OCI-LY7 (cell line): ENCODE data around the gene SGMS2. TPM values are rescaled to one million over a fixed set of nuclear protein-coding genes. Genes with fewer than 3 reads are reported as not detected.

Experiments
- BruUV-seq: library from RNA; stranded (reverse); fragments of 400-500 nt; replicated peaks from 2 replicates; lab custom pipeline; 2021; lab: Mats Ljungman, UMichigan
- CTCF ChIA-PET: fragments of 300-600 bp; sonication (Branson Sonifier 250); formaldehyde crosslinking; loops from one replicate; lab custom pipeline; 2022; ENCODE audit warnings: antibody characterized with exemption; ENCODE audit not compliant: unreplicated experiment; lab: Charles Lee
- POLR2A ChIA-PET: fragments of 300-600 bp; sonication (Branson Sonifier 250); formaldehyde crosslinking; loops from one replicate; lab custom pipeline; 2022; ENCODE audit warnings: antibody characterized with exemption; lab: Charles Lee
- DNase-seq: peaks from one replicate; pipeline ENCODE4 v3.0.0-alpha.2; 2015; ENCODE audit warnings: low spot score
- H2AFZ ChIP-seq: fragments of 200-600 bp; sonication (generic), shearing (Covaris generic); 2 replicates; pipeline ENCODE4 v1.6.1; 2014; ENCODE audit warnings: mild to moderate bottlenecking, antibody characterized with exemption, low read length, moderate library complexity
- H3K27ac ChIP-seq: fragments of 200-600 bp; sonication (generic); 2 replicates; pipeline ENCODE4 v1.5.1; 2014; ENCODE audit warnings: mixed run types, low read depth, mild to moderate bottlenecking, moderate library complexity, low read length, inconsistent platforms; ENCODE audit not compliant: poor library complexity, severe bottlenecking
- H3K36me3 ChIP-seq: fragments of 200-600 bp; sonication (generic); 2 replicates; pipeline ENCODE4 v1.6.1; 2014; ENCODE audit warnings: mild to moderate bottlenecking, antibody characterized with exemption, low read length, moderate library complexity, mixed read lengths; ENCODE audit not compliant: insufficient read depth
- H3K4me1 ChIP-seq: fragments of 200-600 bp; sonication (generic); 2 replicates; pipeline ENCODE4 v1.5.1; 2014; ENCODE audit warnings: mild to moderate bottlenecking, low read length; ENCODE audit not compliant: insufficient read depth, poor library complexity, severe bottlenecking
- H3K4me2 ChIP-seq: fragments of 200-600 bp; sonication (generic); 2 replicates; pipeline ENCODE4 v1.6.1; 2014; ENCODE audit warnings: mild to moderate bottlenecking, low read length
- H3K4me3 ChIP-seq: fragments of 200-600 bp; sonication (generic); 2 replicates; pipeline ENCODE4 v1.5.1; 2014; ENCODE audit warnings: mild to moderate bottlenecking, low read depth, low read length; ENCODE audit not compliant: poor library complexity, severe bottlenecking
- H3K79me2 ChIP-seq: fragments of 200-600 bp; sonication (generic); 2 replicates; pipeline ENCODE4 v1.6.1; 2016; ENCODE audit warnings: low read depth, mild to moderate bottlenecking, low read length, moderate library complexity, mixed read lengths; ENCODE audit not compliant: insufficient read depth
- H3K9me2 ChIP-seq: fragments of 200-600 bp; sonication (generic); 2 replicates; pipeline ENCODE4 v1.6.1; 2016; ENCODE audit warnings: mild to moderate bottlenecking, low read length, mixed read lengths; ENCODE audit not compliant: insufficient read depth
- H3K9me3 ChIP-seq: fragments of 200-600 bp; sonication (generic); 2 replicates; pipeline ENCODE4 v1.6.1; 2014; ENCODE audit warnings: mild to moderate bottlenecking, mixed run types, low read length, mixed read lengths
- H4K20me1 ChIP-seq: fragments of 200-600 bp; sonication (generic); 2 replicates; pipeline ENCODE4 v1.6.1; 2014; ENCODE audit warnings: mild to moderate bottlenecking, antibody characterized with exemption, low read length, moderate library complexity, mixed read lengths; ENCODE audit not compliant: insufficient read depth
- EZH2phosphoT487 ChIP-seq: fragments of 200-600 bp; sonication (generic); IDR thresholded peaks from 2 replicates; pipeline ENCODE4 v1.6.1; 2018; ENCODE audit warnings: low read depth, borderline replicate concordance, mild to moderate bottlenecking, mixed run types, antibody characterized with exemption, low read length, moderate library complexity, mixed read lengths
- intact Hi-C: fragments of 100-400 bp; cut with micrococcal nuclease; formaldehyde crosslinking; loops from one replicate; pipeline ENCODE4 v1.10.0; 2022; ENCODE audit not compliant: unreplicated experiment
- total RNA-seq, 2 experiments: library from RNA; depleted of rRNA in 1 of 2; stranded (reverse); fragments of >200 nt in 1 of 2; shearing (Covaris generic) in 1 of 2; gene quantifications; 2 replicates each; pipeline ENCODE4 v1.2.3, GENCODE V29; 2014 to 2022
- TF ChIP-seq, protein P1 (sequence below): fragments of 200-600 bp; sonication (generic); conservative IDR thresholded peaks from 2 replicates; pipeline ENCODE4 v1.5.1; 2014; ENCODE audit warnings: mild to moderate bottlenecking, antibody characterized with exemption, low read length, moderate library complexity, mixed read lengths

Gene SGMS2
- total RNA-seq, 2 experiments from 2014 or later = not detected

DNA sequence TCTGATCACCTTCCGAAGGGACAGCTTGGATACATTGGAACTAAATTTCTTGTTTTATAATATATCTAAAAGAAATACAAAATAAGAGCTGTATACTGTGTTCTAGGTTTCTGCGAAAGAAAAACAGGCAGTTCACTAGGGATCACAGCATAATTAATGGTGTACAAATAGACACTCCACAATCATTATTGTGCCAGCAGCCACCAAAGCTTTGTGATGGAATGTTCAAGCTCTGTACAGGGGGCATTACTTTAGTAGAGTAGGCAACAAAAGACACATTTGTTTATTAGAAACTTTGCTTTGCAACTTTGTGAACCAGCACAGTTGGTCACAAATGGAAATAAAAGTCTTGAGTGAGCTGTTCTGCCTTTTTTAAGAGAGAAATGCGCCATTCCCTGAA is 49.3 kb downstream of the SGMS2 start:
- H3K9me3 ChIP-seq = no peaks in the 10 kb centered on the region
- ChIA-PET CTCF (no interaction called here), POLR2A (no interaction called here)
- DNase-seq = no peak
- no TSS peak for BruUV-seq
- H3K9me2 ChIP-seq = no peaks in the 10 kb centered on the region
- no peak overlapping the region for H3K27ac ChIP-seq
- TF ChIP-seq, protein P1, sequence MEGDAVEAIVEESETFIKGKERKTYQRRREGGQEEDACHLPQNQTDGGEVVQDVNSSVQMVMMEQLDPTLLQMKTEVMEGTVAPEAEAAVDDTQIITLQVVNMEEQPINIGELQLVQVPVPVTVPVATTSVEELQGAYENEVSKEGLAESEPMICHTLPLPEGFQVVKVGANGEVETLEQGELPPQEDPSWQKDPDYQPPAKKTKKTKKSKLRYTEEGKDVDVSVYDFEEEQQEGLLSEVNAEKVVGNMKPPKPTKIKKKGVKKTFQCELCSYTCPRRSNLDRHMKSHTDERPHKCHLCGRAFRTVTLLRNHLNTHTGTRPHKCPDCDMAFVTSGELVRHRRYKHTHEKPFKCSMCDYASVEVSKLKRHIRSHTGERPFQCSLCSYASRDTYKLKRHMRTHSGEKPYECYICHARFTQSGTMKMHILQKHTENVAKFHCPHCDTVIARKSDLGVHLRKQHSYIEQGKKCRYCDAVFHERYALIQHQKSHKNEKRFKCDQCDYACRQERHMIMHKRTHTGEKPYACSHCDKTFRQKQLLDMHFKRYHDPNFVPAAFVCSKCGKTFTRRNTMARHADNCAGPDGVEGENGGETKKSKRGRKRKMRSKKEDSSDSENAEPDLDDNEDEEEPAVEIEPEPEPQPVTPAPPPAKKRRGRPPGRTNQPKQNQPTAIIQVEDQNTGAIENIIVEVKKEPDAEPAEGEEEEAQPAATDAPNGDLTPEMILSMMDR = no peak
- TF ChIP-seq EZH2phosphoT487 = no peak
- no peaks in the 10 kb centered on the region for H3K36me3 ChIP-seq
- no peak overlapping the region for H2AFZ ChIP-seq
- H3K4me2 ChIP-seq = no peak overlapping the region
- no peaks in the 10 kb centered on the region for H4K20me1 ChIP-seq
- intact Hi-C loops = no loop called here
- no peaks in the 10 kb centered on the region for H3K4me1 ChIP-seq
- no peak overlapping the region for H3K4me3 ChIP-seq
- H3K79me2 ChIP-seq = no peaks in the 10 kb centered on the region

DNA sequence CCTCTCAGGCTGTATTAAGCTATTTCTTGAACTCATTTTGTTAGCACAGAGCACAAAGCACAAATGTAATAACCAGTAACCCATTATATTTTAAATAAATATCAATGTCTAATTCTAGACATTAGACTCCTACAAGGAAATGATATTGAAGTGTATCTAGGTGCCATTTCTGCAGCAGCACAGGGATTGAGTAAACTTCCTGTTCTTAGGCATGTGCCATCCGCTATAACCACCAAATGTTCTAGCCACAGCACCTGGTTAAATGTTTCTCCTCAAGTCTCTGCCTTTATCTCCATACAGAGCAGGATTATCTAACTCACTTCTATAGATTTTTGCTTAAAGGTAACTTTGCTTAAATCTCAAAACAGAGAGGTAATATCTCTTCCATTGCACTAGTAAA is 51.4 kb downstream of the SGMS2 start:
- no peak overlapping the region for H3K4me3 ChIP-seq
- BruUV-seq = no TSS peak
- DNase-seq = no peak
- no peaks in the 10 kb centered on the region for H3K36me3 ChIP-seq
- TF ChIP-seq, protein P1 = no peak
- TF ChIP-seq EZH2phosphoT487 = no peak
- H3K4me2 ChIP-seq = no peak overlapping the region
- H3K9me3 ChIP-seq = no peaks in the 10 kb centered on the region
- H3K79me2 ChIP-seq = no peaks in the 10 kb centered on the region
- H3K4me1 ChIP-seq = no peaks in the 10 kb centered on the region
- CTCF ChIA-PET = no interaction called here
- POLR2A ChIA-PET = interaction anchor here (1.0 kb wide), 1 partner anchor 14 kb away, joined by 3 read pairs; no protein-coding TSS in a partner anchor
- H2AFZ ChIP-seq = no peak overlapping the region
- no peaks in the 10 kb centered on the region for H3K9me2 ChIP-seq
- H4K20me1 ChIP-seq = no peaks in the 10 kb centered on the region
- no peak overlapping the region for H3K27ac ChIP-seq
- intact Hi-C loops = no loop called here

DNA sequence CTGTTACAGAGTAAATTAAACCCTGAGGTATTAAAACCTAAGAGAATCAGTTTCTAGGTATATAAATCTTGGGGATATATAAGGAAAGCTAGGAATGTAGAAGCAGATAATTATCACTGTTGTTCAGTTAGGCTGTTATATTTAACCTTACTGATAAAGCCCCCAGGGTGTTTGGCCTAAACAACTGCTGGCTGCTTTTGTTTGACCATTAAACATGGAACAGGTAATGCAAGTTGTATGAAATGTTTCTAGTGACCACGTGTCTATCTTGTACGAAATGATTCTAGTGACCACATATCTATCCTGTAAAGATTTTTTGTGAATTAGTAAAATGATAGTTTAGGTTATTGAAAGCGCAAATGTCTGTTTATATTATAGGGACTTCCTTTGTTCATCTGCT is 52.6 kb downstream of the SGMS2 start:
- no TSS peak for BruUV-seq
- Histone ChIP-seq H3K4me1 (no peaks in the 10 kb centered on the region), H3K4me3 (no peak overlapping the region), H3K4me2 (no peak overlapping the region), H3K9me2 (no peaks in the 10 kb centered on the region), H3K36me3 (no peaks in the 10 kb centered on the region), H3K9me3 (no peaks in the 10 kb centered on the region), H4K20me1 (no peaks in the 10 kb centered on the region), H3K27ac (no peak overlapping the region), H2AFZ (no peak overlapping the region), H3K79me2 (no peaks in the 10 kb centered on the region)
- DNase-seq = no peak
- intact Hi-C loops = no loop called here
- CTCF ChIA-PET = no interaction called here
- POLR2A ChIA-PET = interaction anchor here (0.7 kb wide), 1 partner anchor 18 kb away, joined by 3 read pairs; no protein-coding TSS in a partner anchor
- no peak for TF ChIP-seq EZH2phosphoT487
- TF ChIP-seq, protein P1 = no peak
